ENCODE data around the gene CLASRP.

- TF ChIP-seq CTCF (IDR thresholded peaks at IDR 0.05) (no peak), POLR2A (IDR thresholded peaks at IDR 0.05) (no peak)
Measured at GRCh38 chr19:45009625-45010255, 29.1 kb upstream of the CLASRP start.

All from heart left ventricle (tissue), 13 donors.